HL-60 (cell line): ENCODE measurements around the gene TBCE.

ENCODE experiments used
- CTCF ChIP-seq: IDR thresholded peaks from one replicate; pipeline ENCODE4 v1.5.1; 2011; ENCODE audit warnings: low read length, control low read depth, inconsistent platforms; ENCODE audit not compliant: insufficient read depth
- POLR2AphosphoS5 ChIP-seq: IDR thresholded peaks from 2 replicates; pipeline ENCODE4 v1.6.1; 2012; ENCODE audit warnings: low read depth

GRCh38 chr1:235341334-235341733, 25.9 kb upstream of the TBCE start:
- TF ChIP-seq POLR2AphosphoS5, result no peak
- TF ChIP-seq CTCF, result no peak
